H54 (cell line): ENCODE measurements around the gene UPF1.

Experiments
- DNase-seq: peaks from one replicate; pipeline ENCODE4 v3.0.0; 2011; ENCODE audit warnings: low spot score, mixed read lengths; ENCODE audit not compliant: insufficient read length
- FAIRE-seq: peaks from 3 replicates; lab custom pipeline; 2011; peaks lifted over from hg19 to GRCh38; lab: Jason Lieb, UNC
- POLR2A ChIP-seq: IDR thresholded peaks from 2 replicates; pipeline ENCODE4 v1.6.1; 2011; ENCODE audit warnings: low read depth, mild to moderate bottlenecking, low read length

UPF1 gene

GRCh38 chr19:18870531-18871172 lies 38.9 kb downstream of the UPF1 start:
- no peak for FAIRE-seq
- DNase-seq, result no peak
- no peak for TF ChIP-seq POLR2A

DNA sequence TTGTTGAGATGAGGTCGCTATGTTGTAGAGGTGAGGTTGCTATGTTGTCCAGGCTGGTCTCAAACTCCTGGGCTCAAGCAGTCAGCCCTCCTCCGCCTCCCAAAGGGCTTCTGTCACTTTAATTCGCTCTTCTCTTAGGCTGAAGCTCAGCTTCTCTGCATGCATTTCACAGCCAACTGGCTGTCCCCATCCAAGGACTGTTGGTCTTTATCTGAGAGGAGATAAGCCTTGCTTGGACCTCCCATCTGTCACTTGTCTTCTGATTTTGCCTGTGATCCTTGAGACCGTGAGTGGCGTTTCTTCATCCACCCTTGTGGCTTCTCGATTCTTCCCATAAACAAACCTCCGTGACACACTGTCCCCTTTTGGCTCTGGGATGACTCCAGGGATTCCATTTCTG lies 39.8 kb downstream of the UPF1 start:
- FAIRE-seq (no peak), DNase-seq (no peak)
- no peak for TF ChIP-seq POLR2A

GRCh38 chr19:18875726-18876125 lies 44.0 kb downstream of the UPF1 start:
- no peak for FAIRE-seq
- no peak for TF ChIP-seq POLR2A
- DNase-seq, result no peak

DNA sequence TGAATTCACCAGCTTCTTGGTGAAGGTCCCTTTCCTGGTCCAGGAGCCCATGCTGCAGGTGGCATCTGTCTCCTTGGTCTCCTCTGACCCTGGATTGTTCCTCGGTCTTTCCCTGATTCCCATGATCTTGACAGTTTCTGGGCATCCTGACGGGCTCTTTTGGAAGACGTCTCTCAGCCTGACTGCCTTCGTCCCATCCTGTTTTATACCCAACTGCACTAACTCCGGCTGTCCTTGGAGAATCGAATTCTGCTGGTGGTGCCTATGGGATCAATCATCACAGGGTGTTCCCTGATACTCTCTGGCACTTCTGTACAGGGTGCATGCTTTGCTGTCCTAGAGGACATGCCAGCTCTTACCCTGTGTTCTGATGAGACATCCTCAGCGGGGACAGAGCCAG lies 45.1 kb downstream of the UPF1 start:
- DNase-seq (no peak), FAIRE-seq (no peak)

DNA sequence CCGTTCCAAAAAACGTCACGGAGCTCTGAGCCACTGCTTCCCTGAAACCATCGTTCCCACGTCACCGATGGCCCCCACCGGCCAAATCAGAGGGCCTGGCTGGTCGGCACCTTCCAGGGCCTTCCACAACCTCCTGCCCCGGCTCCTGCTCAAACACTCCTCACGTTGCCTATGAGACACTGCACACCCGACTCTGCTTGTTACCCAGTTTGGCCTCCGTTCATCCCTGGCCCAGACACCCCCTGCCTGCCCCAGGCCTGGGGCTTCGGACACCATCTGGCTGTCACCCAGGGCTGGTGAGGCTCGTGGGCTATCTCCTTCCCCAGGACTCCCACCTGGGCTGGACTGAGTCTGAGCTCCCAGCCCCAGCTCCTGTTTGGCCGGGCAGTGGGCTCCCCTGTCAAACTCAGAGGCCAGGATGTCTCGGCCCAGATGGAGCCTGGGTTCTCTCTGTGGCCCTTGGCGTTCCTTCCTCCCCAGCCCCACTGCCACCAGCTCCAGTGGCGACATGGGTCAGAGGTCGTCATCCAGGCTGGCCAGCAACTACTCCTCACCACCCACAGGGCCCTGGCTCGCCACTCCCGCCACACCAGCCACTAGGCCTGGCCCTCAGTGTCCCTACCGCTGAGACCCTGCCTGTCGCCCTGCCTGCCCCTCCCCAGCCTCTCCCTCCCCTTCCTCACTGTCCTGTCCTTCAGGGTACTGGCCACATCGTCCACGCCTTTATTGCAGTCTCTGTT lies 46.5 kb downstream of the UPF1 start:
- DNase-seq, result no peak
- no peak for TF ChIP-seq POLR2A
- no peak for FAIRE-seq

More for the DNA sequence above, 45.1 kb downstream of the UPF1 start:
- no peak for TF ChIP-seq POLR2A

DNA sequence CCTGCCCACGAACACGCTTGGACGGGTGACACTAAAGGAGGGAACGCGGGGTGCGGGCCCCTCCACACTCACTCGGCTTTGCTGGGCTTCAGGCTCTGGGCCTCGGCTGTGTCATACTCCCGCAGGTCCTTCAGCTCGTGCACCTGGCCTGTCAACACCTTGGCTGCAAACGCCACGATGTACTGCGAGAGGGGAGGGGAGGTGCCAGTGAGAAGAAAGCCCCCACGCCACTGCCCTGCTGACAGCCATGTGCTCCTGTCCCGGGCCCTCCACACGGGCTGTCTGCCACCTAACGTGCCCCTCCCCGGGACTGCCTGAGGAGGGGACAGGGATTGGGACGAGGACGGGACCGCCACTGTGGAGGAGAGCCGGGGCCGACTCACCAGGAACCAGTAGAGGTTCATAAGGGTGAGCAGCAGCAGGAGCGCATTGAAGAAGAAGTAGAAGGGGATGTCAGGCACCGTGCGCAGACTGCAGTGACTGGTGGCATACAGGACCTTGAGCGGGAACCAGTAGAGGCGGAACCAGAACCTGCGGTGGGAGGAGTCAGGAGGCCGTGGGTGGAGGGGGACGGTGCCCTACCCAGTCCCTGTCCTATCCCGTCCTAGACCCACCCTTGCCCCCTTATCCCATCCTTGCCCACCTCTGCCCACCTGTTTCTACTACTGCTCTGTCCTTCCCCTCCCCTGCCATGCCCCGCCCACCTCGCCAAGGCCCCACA lies 47.3 kb downstream of the UPF1 start:
- no peak for TF ChIP-seq POLR2A
- DNase-seq (no peak), FAIRE-seq (no peak)

GRCh38 chr19:18879579-18880373 lies 48.0 kb downstream of the UPF1 start:
- FAIRE-seq (no peak), DNase-seq (no peak)
- no peak for TF ChIP-seq POLR2A

DNA sequence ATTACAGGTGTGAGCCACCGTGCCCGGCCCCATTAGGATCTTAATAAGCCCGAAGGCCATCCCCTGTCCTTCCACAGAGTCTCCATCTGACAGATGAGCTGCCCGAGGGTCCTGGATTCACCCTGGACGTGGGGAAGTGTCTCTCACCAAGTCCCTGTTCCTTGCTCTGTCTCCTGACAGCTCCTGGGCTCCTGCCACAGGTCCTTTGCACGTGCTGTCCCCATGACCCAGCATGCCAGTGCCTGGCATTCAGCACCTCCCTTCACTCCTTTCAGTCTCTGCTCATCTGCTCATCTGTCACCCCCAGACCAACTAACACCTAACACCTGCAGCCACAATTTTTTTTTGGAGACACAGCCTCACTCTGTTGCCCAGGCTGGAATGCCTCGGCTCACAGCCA lies 49.7 kb downstream of the UPF1 start:
- DNase-seq, result no peak
- no peak for TF ChIP-seq POLR2A
- FAIRE-seq, result no peak

- FAIRE-seq (no peak), DNase-seq (no peak)
- no peak for TF ChIP-seq POLR2A
Measured at GRCh38 chr19:18883526-18884304, 52.0 kb downstream of the UPF1 start.

- no peak for DNase-seq
- no peak for TF ChIP-seq POLR2A
- no peak for FAIRE-seq
Measured at GRCh38 chr19:18886972-18887371, 55.2 kb downstream of the UPF1 start.

DNA sequence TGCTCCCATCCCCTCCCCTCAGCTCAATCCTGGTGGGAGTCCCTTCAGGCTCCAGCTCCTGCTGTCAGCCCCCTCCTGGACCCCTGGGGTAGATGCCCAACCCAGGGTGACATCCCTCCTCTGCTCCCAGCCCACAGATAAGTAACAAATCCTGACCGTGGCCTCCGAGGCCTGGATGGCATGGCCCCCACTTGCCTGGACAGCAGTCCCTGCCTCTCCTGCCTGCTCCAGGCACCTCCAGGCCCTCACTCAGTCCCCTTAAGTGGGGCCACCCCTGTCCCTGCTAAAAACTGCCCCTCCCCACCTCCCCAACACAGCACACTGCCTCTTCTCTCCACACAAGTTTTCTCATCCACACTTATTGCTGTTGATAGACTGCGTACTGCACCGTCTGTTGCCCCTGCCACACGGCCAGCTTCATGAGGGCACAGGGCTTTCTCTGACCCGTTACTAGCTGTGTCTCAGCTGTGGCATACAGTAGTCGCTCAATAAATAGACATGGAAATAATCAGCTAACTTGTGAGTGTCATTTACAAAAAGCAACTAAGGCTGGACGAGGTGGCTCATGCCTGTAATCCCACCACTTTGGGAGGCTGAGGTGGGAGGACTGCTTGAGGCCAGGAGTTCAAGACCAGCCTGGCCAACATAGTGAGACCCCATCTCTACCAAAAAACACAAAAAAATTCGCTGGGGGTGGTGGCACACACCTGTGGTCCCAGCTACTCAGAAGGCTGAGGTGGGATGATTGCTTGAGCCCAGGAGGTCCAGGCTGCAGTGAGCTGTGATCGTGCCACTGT lies 58.4 kb downstream of the UPF1 start:
- TF ChIP-seq POLR2A, result no peak
- FAIRE-seq, result no peak

DNA sequence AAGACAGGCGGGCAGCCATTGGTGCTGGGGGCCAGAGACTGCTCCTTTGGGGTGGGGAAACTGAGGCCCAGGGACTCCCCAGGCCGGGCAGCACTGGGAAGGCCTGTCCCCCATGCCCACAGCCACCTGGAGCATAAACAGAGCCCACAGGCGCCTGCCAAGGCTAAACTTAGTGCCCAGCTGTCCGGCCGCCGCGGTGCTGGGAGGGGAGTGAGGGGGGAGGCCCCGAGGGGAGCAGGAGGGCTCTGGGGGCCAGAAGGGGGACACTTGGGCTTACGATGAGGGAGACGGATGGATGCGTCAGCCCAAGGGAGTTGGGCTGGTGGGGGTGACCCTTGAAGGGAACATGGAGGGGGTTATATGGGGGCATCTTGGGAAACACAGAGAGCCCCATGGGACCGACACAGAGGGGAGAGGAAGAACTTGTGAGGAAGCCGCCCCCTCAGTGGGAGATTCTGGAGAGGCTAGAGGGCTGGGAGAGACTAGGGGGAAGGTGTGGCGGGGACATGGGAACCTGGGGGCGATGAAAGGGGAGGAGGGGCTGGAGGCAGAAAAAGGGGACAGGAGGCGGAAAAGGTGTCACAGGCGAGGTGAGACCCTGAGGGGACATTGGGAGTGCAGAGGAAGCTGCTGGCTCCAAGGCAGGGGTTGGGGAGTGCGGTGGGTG lies 62.0 kb downstream of the UPF1 start:
- no peak for TF ChIP-seq POLR2A
- DNase-seq (no peak), FAIRE-seq (no peak)

More for the DNA sequence above, 58.4 kb downstream of the UPF1 start:
- DNase-seq, result no peak
